HG03378 (cell line): Measurements from ENCODE around the gene TMEM170B.
"Not testable (repeated sequence)": the region's sequence is repeated elsewhere in the genome, so short reads cannot be mapped to it uniquely, and the experiment has no call there.

ENCODE experiments used
- ATAC-seq: cut with Tn5 transposase; IDR thresholded peaks from one replicate; pipeline ENCODE4 v1.9.1; 2021; ENCODE audit warnings: mild to moderate bottlenecking, moderate library complexity; ENCODE audit not compliant: unreplicated experiment

TMEM170B gene

DNA sequence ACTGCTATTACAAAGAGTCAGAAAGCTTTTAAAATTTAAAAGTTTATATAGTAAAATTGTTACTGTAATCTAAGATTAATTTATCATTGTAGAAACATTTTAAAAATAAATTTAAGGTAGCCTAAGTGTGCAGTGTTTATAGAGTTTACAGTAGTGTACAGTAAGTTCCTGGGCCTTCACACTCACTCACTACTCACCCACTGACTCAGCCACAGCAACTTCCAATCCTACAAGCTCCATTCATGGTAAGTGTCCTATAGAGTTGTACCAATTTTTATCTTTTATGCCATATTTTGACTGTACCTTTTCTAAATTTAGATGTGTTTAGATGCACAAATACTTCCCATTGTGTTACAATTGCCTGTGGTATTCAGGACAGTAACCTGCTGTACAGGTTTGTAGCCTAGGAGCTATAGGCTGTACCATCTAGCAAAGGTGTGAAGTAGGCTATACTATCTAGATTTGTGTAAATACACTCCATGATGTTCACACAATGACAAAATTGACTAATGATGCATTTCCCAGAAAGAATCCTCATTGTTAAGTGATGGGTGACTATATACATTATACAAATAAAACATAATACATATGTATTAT, 10.2 kb upstream of the TMEM170B start:
- ATAC-seq = no peak

DNA sequence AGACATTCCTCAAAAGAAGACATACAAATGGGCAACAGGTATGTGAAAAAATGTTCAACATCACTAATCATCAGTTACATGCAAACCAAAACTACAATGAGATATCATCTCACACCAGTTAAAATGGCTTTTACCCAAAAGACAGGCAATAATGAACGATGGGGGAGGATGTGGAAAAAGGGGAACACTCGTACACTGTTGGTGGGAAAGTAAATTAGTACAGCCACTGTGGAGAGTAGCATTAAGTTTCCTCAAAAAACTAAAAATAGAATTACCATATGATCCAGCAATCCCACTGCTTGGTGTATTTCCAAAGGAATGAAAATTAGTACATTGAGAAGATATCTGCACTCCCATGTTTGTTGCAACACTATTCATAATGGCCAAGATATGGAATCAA, 8.6 kb upstream of the TMEM170B start:
- no peak for ATAC-seq

DNA sequence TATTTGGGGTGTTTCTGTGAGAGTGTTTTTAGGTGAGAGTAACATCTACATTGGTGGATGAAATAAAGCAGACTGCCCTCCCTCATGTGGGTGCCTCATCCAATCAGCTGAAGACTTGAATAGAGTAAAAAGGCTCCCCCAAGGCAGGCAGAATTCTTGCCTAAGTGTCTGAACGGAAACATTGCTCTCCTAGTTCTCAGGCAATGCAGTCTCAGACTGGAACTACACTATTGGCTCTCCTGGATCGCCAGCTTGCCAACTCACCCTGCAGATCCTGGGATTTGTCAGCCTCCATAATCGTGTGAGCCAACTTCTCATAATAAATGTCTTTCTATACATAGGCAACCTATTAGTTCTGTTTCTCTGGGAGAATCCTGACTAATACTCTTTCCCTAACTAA, 5.5 kb upstream of the TMEM170B start:
- no peak for ATAC-seq

DNA sequence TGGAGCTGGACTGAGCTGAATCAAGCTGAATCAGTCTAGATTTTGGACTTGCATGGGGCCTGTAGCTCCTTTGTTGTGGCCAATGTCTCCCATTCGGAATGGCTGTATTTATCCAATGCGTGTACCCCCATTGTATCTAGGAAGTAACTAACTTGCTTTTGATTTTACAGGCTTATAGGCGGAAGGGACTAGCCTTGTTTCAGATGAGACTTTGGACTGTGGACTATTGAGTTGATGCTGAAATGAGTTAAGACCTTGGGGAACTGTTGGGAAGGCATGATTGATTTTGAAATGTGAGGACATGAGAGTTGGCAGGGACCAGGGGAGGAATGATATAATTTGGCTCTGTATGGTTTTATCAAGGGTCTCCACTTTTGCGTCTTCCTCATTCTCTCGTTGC, 3.0 kb upstream of the TMEM170B start:
- no peak for ATAC-seq

DNA sequence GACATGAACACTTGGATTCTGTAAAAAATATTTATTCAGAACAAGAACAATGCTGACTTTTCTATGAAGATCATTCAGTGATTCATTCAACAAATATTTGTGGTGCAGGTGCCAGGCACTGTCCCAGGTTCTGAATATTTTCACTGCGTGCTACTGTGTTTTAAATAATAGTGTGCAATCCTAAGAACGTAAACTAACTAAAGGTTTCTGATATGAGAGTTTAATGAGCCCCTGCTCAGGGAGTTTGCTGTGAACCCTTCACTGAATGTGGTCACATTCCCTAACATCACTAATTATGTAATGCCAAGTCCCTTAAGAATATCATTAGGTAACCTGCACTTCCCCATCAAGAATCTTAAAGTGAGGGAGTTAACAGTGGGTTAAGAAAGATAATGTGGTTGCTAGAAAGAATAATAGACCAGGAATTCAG, 1.7 kb upstream of the TMEM170B start:
- no peak for ATAC-seq

DNA sequence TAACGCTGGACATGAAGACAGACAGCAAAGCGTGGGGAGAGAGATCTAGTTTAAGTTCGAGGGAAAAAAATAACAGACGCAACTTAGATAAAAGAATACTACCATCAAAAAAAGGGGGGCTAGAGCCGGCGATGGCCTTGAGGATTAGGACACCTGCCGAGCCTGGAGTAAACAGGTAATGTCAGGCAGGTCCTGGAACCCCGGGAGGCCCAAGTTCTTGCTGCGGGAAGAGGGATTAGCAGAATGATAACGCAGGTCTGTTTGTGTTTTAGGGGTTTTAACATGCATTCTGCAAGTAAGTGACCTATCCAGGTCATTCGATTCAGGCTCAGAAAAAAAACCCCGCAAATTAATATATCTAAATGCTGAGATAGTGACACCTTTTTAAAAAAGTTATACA, 754 bp upstream of the TMEM170B start:
- peak; percentile 1 for ATAC-seq

DNA sequence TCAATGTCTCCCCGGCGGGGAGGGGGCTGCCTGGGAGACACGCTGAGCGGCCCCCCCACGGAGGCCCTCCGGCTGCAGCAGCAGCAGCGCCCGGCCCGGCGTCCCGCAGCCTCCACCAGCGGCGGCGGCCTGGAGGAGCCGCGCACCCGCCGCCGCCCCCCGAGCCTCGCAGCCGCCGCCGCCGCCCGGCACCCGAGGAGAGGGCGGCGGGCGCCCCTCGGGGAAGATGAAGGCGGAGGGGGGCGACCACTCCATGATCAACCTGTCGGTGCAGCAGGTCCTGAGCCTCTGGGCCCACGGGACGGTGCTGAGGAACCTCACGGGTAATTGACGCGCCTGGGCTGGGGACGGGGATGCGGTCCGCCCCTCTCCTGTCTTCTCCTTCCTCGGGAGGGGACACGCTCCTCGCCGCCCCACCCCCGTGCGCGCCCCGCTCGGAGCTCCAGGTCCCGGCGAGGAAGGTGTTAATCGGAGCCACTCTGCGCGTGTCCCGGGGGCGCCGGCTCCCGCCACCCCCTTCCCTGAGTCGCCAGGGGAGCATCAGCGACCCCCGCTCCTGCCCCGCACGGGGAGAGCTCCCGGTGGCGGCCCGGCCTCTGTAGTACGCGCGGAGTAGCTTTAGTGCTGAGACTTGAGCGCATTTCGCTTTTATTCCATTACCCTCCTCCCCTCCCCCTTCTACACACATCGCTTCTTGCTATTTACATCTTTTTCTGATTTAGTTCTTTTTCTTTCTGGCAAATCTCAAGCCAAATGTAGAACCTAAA, 686 bp downstream of the TMEM170B start:
- peak; percentile 11 for ATAC-seq

DNA sequence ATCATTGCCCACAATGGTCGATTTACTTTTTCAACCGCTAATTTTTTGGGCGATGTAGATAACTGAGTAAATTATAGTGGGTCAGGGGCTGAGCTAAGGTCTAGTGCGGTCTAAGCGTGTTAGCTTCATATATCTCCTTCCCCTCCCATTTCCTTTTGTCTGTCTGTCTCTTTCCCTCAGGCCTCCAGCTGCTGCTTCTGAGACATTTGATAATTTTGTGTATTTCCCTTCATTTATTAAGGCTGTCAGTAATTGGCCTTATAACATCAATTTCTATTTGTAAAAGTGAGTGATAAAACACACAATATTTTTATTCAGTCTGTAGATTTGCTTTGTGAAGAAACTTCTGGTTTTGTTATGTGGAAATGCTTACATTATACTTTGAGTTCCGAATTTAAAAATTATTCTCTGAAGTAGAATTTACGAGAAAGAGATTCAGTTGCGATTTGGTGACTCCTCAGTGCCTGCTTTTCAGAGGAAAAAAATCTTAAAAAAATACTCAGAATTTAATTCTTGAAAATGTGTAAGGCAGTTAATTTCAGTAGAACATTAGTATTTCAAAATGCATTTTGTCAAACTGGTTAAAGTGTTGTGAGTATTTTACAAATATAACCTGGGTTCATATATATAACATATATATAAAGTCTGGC, 1.4 kb downstream of the TMEM170B start:
- ATAC-seq = no peak

DNA sequence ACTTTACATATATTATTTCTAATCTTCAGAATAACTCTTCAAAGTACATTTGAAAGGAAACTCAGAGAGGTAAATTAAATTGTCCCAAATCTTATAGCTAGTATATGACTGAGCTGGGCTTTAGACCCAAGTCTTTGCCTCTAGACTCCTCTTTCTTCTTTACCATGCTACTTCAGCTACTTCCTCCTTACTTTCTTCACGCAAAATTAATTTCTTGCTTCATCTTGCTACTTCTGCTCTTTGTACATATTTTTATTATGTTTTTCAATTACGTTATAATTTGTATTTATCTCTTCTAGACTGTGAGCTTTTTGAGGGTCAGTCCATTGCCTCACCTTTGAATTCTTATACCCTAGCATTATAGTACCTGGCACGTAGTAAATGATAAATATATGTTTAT, 5.3 kb downstream of the TMEM170B start:
- ATAC-seq = no peak

DNA sequence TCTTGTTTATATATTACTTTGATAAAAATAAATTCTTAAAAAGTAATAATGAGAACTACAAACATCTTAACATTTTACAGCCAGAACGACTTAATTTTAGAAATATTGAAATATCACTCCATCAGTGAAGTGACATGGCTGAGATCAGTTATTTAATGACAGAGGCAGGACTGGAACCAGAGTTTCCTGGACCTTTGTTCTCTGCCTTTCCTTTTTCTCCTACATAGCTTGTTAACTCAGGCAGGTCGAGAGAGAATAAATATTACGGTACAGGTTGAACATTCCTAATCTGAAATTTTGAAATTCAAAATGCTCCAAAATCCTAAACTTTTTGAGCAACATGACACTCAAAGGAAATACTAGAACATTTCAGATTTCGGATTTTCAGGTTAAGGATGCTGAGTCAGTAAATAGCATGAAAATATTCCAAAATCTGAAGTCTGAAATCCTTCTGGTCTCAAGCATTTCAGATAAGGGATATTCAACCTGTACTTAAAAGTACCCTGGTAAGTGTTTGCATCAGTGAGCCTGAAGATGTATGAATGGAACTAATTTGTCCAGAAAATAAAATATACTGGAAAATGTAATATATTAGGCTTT, 6.5 kb downstream of the TMEM170B start:
- ATAC-seq = no peak

DNA sequence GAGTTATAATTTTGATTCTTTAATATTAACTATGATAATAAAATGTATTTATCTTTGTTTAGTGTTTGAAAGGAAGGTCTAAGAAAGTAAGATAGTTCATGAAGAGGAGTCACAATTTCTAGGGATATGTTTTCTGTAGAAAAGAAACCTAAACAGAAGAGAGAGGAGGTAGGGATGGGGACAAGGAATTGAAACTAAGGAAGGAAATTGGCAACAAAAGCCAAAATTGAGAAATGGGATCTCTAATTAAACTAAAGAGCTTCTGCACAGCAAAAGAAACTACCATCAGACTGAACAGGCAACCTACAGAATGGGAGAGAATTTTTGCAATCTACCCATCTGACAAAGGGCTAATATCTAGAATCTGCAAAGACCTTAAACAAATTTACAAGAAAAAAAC, 10.3 kb downstream of the TMEM170B start:
- ATAC-seq = not testable (repeated sequence)

DNA sequence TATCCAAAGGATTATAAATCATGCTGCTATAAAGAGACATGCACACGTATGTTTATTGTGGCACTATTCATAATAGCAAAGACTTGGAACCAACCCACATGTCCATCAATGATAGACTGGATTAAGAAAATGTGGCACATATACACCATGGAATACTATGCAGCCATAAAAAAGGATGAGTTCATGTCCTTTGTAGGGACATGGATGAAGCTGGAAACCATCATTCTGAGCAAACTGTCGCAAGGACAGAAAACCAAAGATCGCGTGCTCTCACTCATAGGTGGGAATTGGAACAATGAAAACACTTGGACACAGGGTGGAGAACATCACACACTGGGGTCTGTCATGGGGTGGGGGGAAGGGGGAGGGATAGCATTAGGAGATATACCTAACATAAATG, 11.0 kb downstream of the TMEM170B start:
- ATAC-seq = not testable (repeated sequence)

DNA sequence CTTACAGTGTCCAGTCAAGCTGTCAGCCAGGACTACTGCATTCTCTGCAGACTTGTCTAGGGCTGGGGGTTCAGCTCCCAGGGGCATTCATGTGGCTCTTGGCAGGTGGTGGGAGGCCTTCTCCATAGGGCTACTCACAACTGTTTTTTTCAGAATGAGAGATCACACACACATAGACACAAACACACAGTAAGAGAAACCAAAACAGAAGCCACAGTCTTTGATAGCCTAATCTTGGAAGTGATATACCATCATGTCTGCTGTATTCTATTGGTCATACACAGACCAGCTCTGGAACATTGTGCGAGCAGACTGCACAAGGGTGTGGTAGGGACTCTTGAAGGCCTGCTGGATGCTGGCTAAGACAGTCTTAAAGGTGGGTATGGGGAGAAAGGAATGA, 13.5 kb downstream of the TMEM170B start:
- no peak for ATAC-seq

DNA sequence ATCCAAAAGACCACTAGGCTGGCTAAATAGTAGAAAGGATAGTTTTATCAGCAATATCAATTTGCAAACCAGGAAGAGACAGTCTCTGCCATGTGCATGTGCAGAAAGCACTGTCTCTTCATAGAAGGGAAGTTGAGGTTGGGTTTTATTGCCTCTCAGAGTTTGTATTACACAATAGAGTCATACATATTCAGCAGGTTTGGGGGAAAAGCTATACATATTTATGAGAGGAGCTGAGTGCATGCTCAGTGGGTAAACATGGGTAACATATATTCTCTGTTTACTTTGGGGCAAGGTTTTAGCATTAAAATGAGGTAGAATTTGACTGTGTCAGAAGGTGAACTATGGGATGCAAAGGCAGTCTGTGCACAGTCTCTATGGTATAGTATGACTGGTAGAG, 14.9 kb downstream of the TMEM170B start:
- ATAC-seq = no peak

DNA sequence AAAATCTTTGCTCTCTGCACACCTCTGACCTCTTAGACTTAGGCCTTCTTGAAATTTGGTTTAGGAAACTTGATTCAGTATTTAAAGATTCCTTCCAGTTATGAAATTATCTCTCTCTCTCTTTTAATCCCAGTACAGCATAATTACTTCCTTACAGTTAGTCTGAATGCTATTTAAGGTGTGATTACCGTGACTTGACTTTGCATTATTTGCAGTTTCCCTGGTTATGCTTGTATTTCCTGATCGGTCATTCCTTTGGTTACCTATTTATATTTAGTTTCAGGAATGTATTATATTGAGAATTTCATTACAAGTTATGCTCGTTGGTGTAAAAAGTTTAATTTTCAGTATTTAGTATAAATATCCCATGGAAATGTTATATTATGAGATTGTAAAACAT, 16.3 kb downstream of the TMEM170B start:
- no peak for ATAC-seq

DNA sequence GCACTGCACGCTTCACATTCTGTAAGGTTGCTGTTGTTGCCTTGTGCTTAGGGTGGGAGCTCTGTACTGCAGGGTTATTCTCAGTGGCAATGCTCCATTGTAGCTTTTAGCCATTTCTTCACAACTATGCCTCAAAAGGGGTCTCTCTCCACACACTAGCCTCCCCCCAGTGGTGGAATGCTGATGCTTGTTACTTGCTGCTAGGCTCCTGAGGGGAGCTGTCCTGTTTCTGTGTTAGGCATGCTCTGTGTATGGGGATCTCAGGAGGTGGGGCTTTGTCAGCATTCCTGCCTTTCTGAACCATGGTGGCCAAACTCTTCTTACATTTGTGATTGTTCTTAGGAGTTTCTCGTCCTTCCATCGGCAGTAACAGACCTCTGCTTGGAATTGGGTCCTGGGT, 18.8 kb downstream of the TMEM170B start:
- ATAC-seq = no peak

DNA sequence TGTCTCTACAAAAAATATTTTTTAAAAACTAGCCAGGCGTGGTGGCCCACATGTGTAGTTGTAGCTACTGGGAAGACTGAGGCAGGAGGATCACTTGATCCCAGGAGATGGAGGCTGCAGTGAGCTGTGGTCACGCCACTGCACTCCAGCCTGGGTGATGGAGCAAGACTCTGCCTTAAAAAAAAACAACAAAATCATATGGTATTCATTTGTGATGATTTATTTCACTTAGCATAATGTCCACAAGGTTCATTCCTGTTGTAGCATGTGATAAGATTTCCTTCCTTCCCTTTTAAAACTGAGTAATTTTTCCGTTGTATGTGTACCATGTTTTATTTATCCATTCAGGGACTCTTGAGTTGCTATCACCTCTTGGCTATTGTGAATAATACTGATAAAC, 26.2 kb downstream of the TMEM170B start:
- ATAC-seq = no peak

DNA sequence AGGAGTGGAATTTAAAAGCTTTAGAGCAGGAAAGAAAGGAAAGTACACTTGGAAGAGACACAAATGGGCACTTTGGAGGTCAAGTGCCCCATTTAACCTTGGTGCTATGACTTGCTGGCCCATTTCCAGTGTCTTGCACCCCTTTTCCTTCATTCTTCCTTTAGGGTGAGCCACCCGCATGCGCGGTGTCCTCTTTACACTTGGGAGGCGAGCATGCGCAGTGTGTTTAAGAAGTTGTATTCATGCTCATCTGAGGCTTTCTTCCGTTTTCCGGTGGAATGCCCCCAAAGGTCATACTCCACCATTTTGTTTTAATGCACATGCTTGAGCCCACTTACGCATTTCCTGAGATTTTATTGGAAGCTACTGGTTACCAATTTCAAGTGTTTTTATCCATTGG, 29.1 kb downstream of the TMEM170B start:
- no peak for ATAC-seq

DNA sequence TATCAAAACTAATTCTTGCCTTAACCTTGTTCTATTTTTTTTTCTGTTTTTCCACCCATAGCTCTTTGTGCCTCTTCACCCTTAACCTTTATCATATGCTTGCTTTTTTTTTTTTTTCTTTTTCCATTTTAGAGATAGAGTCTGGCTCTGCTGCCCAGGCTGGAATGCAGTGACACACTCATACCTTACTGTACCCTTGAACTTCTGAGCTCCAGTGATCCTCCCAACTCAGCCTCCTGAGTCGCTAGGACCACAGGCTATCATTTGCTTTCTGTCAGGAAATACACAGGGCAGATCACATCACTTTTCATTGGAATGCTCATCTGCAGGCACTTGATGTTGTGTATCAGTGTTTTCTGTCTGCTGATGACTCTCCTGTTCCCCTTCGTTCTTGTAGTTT, 33.5 kb downstream of the TMEM170B start:
- ATAC-seq = no peak

DNA sequence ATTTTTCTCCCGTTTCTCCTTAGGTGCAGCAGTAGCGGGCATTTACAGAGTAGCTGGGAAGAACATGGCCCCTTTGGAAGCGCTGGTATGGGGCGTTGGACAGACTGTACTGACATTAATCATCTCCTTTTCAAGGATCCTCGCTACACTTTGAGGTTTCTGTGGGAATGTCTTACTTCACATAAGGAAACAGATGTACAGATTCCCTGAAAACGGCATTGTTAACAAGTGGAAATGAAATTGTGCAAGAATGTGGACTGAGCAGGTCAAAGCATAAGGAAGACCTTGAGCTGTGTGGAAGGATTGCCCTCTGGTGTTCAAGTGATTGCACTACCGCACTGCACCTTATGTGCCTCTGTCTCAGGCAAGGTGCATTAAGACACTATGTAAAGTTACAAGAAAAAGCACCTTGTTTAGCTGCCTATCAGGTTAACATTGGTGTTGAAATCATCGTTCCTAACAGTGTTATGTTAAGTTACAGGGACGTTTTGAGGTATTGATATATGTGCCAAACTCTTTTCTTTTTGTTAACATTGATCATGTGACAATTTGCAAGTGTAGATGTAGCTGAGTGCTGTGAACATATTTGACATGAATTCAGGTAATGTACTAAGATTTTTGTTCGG, 38.0 kb downstream of the TMEM170B start:
- peak; percentile 90 for ATAC-seq

DNA sequence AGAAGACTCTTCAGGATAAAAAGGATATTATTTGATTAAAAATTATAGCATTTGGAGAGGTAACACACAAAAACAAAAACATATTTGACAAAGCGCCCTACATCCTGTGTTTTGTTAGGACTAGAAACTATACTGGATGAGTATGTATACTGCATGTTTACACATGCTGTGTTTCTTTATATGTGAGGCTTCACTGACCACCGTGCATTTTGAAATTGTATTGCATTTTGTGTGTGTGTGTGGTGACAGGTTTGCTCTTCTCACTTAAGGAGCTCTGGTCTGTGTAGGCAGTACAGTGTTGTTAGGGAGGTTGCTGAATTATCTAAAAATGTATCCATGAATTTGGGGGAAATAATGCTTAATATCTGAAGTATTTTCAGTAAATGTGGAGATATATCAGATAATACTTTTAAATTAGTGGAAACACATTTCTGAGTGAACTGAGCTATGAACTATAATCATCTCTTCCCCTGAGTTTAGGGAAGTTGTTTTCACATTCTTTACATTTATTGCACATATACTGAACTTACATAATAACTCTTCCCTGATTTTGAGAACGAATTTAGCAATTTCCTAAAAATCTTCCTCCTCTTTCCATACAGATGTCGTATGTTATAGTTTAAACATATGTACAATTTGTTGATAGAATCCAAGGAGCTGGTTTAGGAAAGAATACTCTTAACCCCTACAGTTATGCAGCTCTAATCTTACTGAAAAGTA, 43.3 kb downstream of the TMEM170B start:
- no peak for ATAC-seq
